H1 (cell line): ENCODE measurements around the gene GLI1. TPM values are rescaled to one million over a fixed set of nuclear protein-coding genes. Genes with fewer than 3 reads are reported as not detected.

Source experiments
- ASH2L ChIP-seq: fragments of 200-600, 300-600 bp; sonication (generic); IDR thresholded peaks from one replicate; pipeline ENCODE4 v1.7.1; 2017; ENCODE audit warnings: low read length
- polyA plus RNA-seq, 7 experiments: library from polyadenylated mRNA; depleted of rRNA in 3 of 7; stranded (reverse) in 5 of 7; unstranded in 2 of 7; fragments of >200 nt in 5 of 7; fragments of 200-250 nt in 2 of 7; gene quantifications; 1 replicate in 5 of 7; 2 replicates in 1 of 7; 4 replicates in 1 of 7; pipeline versions ENCODE4 v1.2.1 to v1.2.3, GENCODE V29; 2011 to 2013; ENCODE audit warnings: missing spikeins in 2 of 7, mixed read lengths in 2 of 7
- total RNA-seq: library from RNA; stranded (reverse); fragmentation: NEBNext Ultra II Directional; extraction: Animal tissue kit (Norgen Biotek cat#: 25700); gene quantifications from 2 replicates; pipeline ENCODE4 v1.2.1, GENCODE V29; 2021
- TF ChIP-seq, protein P1 (sequence below): fragments of 300-600 bp; sonication (generic); IDR thresholded peaks from 2 replicates; pipeline ENCODE4 v1.7.1; 2012; ENCODE audit warnings: low read length, moderate library complexity, mild to moderate bottlenecking, inconsistent platforms; ENCODE audit not compliant: insufficient replicate concordance

GLI1 gene
- total and polyA plus RNA-seq, 2 of the 8 experiments (the other 6 are each of a cell fraction or from before 2014, with no cell fraction given): 23.5 to 25.3 TPM

DNA sequence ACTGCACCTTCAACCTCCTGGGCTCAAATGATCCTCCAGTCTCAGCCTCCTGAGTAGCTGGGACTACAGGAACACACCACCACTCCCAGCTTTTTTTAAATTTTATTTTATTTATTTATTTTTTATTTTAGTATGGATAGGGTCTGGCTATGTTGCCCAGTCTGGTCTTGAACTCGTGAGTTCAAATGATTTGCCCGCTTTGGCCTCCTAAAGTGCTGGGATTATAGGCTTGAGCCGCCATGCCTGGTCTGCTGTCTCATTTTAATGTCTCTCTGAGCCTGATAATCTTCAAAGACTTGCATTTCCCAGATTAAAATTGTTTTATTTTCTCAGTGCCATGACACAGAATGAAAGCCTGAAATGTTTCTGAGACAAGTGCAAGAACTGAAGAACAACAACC lies 26.2 kb upstream of the GLI1 start (continued):
- TF ChIP-seq, protein P1, sequence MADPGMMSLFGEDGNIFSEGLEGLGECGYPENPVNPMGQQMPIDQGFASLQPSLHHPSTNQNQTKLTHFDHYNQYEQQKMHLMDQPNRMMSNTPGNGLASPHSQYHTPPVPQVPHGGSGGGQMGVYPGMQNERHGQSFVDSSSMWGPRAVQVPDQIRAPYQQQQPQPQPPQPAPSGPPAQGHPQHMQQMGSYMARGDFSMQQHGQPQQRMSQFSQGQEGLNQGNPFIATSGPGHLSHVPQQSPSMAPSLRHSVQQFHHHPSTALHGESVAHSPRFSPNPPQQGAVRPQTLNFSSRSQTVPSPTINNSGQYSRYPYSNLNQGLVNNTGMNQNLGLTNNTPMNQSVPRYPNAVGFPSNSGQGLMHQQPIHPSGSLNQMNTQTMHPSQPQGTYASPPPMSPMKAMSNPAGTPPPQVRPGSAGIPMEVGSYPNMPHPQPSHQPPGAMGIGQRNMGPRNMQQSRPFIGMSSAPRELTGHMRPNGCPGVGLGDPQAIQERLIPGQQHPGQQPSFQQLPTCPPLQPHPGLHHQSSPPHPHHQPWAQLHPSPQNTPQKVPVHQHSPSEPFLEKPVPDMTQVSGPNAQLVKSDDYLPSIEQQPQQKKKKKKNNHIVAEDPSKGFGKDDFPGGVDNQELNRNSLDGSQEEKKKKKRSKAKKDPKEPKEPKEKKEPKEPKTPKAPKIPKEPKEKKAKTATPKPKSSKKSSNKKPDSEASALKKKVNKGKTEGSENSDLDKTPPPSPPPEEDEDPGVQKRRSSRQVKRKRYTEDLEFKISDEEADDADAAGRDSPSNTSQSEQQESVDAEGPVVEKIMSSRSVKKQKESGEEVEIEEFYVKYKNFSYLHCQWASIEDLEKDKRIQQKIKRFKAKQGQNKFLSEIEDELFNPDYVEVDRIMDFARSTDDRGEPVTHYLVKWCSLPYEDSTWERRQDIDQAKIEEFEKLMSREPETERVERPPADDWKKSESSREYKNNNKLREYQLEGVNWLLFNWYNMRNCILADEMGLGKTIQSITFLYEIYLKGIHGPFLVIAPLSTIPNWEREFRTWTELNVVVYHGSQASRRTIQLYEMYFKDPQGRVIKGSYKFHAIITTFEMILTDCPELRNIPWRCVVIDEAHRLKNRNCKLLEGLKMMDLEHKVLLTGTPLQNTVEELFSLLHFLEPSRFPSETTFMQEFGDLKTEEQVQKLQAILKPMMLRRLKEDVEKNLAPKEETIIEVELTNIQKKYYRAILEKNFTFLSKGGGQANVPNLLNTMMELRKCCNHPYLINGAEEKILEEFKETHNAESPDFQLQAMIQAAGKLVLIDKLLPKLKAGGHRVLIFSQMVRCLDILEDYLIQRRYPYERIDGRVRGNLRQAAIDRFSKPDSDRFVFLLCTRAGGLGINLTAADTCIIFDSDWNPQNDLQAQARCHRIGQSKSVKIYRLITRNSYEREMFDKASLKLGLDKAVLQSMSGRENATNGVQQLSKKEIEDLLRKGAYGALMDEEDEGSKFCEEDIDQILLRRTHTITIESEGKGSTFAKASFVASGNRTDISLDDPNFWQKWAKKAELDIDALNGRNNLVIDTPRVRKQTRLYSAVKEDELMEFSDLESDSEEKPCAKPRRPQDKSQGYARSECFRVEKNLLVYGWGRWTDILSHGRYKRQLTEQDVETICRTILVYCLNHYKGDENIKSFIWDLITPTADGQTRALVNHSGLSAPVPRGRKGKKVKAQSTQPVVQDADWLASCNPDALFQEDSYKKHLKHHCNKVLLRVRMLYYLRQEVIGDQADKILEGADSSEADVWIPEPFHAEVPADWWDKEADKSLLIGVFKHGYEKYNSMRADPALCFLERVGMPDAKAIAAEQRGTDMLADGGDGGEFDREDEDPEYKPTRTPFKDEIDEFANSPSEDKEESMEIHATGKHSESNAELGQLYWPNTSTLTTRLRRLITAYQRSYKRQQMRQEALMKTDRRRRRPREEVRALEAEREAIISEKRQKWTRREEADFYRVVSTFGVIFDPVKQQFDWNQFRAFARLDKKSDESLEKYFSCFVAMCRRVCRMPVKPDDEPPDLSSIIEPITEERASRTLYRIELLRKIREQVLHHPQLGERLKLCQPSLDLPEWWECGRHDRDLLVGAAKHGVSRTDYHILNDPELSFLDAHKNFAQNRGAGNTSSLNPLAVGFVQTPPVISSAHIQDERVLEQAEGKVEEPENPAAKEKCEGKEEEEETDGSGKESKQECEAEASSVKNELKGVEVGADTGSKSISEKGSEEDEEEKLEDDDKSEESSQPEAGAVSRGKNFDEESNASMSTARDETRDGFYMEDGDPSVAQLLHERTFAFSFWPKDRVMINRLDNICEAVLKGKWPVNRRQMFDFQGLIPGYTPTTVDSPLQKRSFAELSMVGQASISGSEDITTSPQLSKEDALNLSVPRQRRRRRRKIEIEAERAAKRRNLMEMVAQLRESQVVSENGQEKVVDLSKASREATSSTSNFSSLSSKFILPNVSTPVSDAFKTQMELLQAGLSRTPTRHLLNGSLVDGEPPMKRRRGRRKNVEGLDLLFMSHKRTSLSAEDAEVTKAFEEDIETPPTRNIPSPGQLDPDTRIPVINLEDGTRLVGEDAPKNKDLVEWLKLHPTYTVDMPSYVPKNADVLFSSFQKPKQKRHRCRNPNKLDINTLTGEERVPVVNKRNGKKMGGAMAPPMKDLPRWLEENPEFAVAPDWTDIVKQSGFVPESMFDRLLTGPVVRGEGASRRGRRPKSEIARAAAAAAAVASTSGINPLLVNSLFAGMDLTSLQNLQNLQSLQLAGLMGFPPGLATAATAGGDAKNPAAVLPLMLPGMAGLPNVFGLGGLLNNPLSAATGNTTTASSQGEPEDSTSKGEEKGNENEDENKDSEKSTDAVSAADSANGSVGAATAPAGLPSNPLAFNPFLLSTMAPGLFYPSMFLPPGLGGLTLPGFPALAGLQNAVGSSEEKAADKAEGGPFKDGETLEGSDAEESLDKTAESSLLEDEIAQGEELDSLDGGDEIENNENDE: no peak
- TF ChIP-seq ASH2L: no peak
- TF ChIP-seq, all 59 proteins: peak for 0
